ENCODE results near the gene RTEL1. TPM values are rescaled to one million over a fixed set of nuclear protein-coding genes. Genes with fewer than 3 reads are reported as not detected.
A peak's percentile ranks its signal among the peaks of the same experiment; 100 is the strongest.

Gene RTEL1
- total RNA-seq, 1 donor from 2014 or later = 20.4 TPM

- Mint-ChIP-seq H3K4me3 (ENCODE audit: unreplicated experiment) (no peak overlapping the region), H3K36me3 (ENCODE audit: low read depth) (peaks cover 5% of the 10 kb centered on the region), H3K4me1 (ENCODE audit: low read depth) (peaks cover 31% of the 10 kb centered on the region), H3K27me3 (ENCODE audit: low read depth) (no peaks in the 10 kb centered on the region), H3K27ac (ENCODE audit: unreplicated experiment) (no peak overlapping the region), H3K9me3 (ENCODE audit: low read depth) (no peaks in the 10 kb centered on the region)
- no peak for TF ChIP-seq CTCF (IDR thresholded peaks at IDR 0.05)
- DNase-seq (ENCODE audit: low spot score) = no peak
Observed at GRCh38 chr20:63696306-63696627, 38.2 kb downstream of the RTEL1 start.

GRCh38 chr20:63696628-63697356 is 38.7 kb downstream of the RTEL1 start, which contains the start of gene TNFRSF6B:
TSS of gene TNFRSF6B (plus strand) at chr20:63696652. CDS start at chr20:63696768, 116 bp downstream.
- Mint-ChIP-seq H3K4me1 (ENCODE audit: low read depth) (peaks cover 31% of the 10 kb centered on the region), H3K27me3 (ENCODE audit: low read depth) (no peaks in the 10 kb centered on the region), H3K4me3 (ENCODE audit: unreplicated experiment) (no peak within 1 kb of the TSS), H3K27ac (ENCODE audit: unreplicated experiment) (no peak within 1 kb of the TSS), H3K36me3 (ENCODE audit: low read depth) (peaks cover 2% of the 10 kb centered on the region), H3K9me3 (ENCODE audit: low read depth) (no peaks in the 10 kb centered on the region)
- no peak for DNase-seq (ENCODE audit: low spot score)
- no peak for TF ChIP-seq CTCF (IDR thresholded peaks at IDR 0.05)

GRCh38 chr20:63697357-63697867 is 39.3 kb downstream of the RTEL1 start:
- no peak for DNase-seq (ENCODE audit: low spot score)

GRCh38 chr20:63697868-63698545 is 39.9 kb downstream of the RTEL1 start:
- no peak overlapping the region for H3K4me3 Mint-ChIP-seq (ENCODE audit: unreplicated experiment)

More at GRCh38 chr20:63697357-63697867, 39.3 kb downstream of the RTEL1 start:
- H3K27me3 Mint-ChIP-seq (ENCODE audit: low read depth) = no peaks in the 10 kb centered on the region
- H3K9me3 Mint-ChIP-seq (ENCODE audit: low read depth) = no peaks in the 10 kb centered on the region
- peaks cover 2% of the 10 kb centered on the region for H3K36me3 Mint-ChIP-seq (ENCODE audit: low read depth)
- TF ChIP-seq CTCF (IDR thresholded peaks at IDR 0.05) = no peak
- no peak overlapping the region for H3K27ac Mint-ChIP-seq (ENCODE audit: unreplicated experiment)
- H3K4me1 Mint-ChIP-seq (ENCODE audit: low read depth) = peaks cover 31% of the 10 kb centered on the region
- no peak overlapping the region for H3K4me3 Mint-ChIP-seq (ENCODE audit: unreplicated experiment)

More at GRCh38 chr20:63697868-63698545, 39.9 kb downstream of the RTEL1 start:
- H3K4me1 Mint-ChIP-seq (ENCODE audit: low read depth) = peaks cover 28% of the 10 kb centered on the region
- H3K36me3 Mint-ChIP-seq (ENCODE audit: low read depth) = peaks cover 2% of the 10 kb centered on the region
- peak; percentile 68 for DNase-seq (ENCODE audit: low spot score)
- H3K27ac Mint-ChIP-seq (ENCODE audit: unreplicated experiment) = no peak overlapping the region
- TF ChIP-seq CTCF (IDR thresholded peaks at IDR 0.05) = no peak
- H3K27me3 Mint-ChIP-seq (ENCODE audit: low read depth) = no peaks in the 10 kb centered on the region
- no peaks in the 10 kb centered on the region for H3K9me3 Mint-ChIP-seq (ENCODE audit: low read depth)
